ENCODE results near the gene LBHD2. TPM values are rescaled to one million over a fixed set of nuclear protein-coding genes. Genes with fewer than 3 reads are reported as not detected.

The LBHD2 gene
- total and polyA plus RNA-seq, 2 experiments from 2014 or later = not detected

- DNase-seq (ENCODE audit: low spot score) (no peak), ATAC-seq (no peak)
- H3K36me3 Mint-ChIP-seq (ENCODE audit: low read depth) = no peaks in the 10 kb centered on the region
- H3K9me2 ChIP-seq (ENCODE audit: insufficient read depth) = no peaks in the 10 kb centered on the region
- TF ChIP-seq, protein P1, sequence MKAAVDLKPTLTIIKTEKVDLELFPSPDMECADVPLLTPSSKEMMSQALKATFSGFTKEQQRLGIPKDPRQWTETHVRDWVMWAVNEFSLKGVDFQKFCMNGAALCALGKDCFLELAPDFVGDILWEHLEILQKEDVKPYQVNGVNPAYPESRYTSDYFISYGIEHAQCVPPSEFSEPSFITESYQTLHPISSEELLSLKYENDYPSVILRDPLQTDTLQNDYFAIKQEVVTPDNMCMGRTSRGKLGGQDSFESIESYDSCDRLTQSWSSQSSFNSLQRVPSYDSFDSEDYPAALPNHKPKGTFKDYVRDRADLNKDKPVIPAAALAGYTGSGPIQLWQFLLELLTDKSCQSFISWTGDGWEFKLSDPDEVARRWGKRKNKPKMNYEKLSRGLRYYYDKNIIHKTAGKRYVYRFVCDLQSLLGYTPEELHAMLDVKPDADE (IDR thresholded peaks at IDR 0.05) = no peak
- no peak for TF ChIP-seq CREB1 (CRISPR knock-in tag; IDR thresholded peaks at IDR 0.05; ENCODE audit: low read depth)
- no peak for TF ChIP-seq NANOG (IDR thresholded peaks at IDR 0.05; ENCODE audit: borderline replicate concordance)
- no peak for TF ChIP-seq EZH2 (IDR thresholded peaks at IDR 0.05; ENCODE audit: low read depth, unreplicated experiment)
- TF ChIP-seq STAT1 (IDR thresholded peaks at IDR 0.05; ENCODE audit: unreplicated experiment) = no peak
- TF ChIP-seq JUNB (IDR thresholded peaks at IDR 0.05; ENCODE audit: unreplicated experiment) = no peak
- no peak for TF ChIP-seq ZNF331 (CRISPR knock-in tag; IDR thresholded peaks at IDR 0.05; ENCODE audit: low read depth)
- TF ChIP-seq EZH2phosphoT487 (IDR thresholded peaks at IDR 0.05; ENCODE audit: unreplicated experiment) = no peak
- H3F3A ChIP-seq (replicated peaks; ENCODE audit: low read depth) = 0 out of 2 replicates have a peak, but pooled peaks cover 4% of the 10 kb centered on the region
- no peaks in the 10 kb centered on the region for H3K79me2 ChIP-seq (replicated peaks; ENCODE audit: insufficient read depth)
- peaks cover 13% of the 10 kb centered on the region; the same call in 1 of the 2 replicates for H3K27me3 ChIP-seq (ENCODE audit: insufficient read depth)
- H3K27me3 Mint-ChIP-seq (ENCODE audit: insufficient read depth, low read depth, poor library complexity) = peaks cover 20% of the 10 kb centered on the region
- peak overlapping the region; percentile 89 for H2AFZ ChIP-seq
- peak overlapping the region; percentile 68 for H3K4me3 Mint-ChIP-seq
- H3K4me3 ChIP-seq = peak overlapping the region; percentile 58
- H3K36me3 ChIP-seq (ENCODE audit: insufficient read depth) = no peaks in the 10 kb centered on the region
- no peaks in the 10 kb centered on the region for H3K9me3 Mint-ChIP-seq
- H3K4me1 ChIP-seq (ENCODE audit: insufficient read depth) = peaks cover 6% of the 10 kb centered on the region
- H3K27ac Mint-ChIP-seq = no peak overlapping the region
- no peak overlapping the region for H3K27ac ChIP-seq (ENCODE audit: low read depth)
- H4K20me1 ChIP-seq (replicated peaks; ENCODE audit: insufficient read depth) = no peaks in the 10 kb centered on the region
- H3K4me2 ChIP-seq = peak overlapping the region; percentile 83
- peaks cover 5% of the 10 kb centered on the region for H3K4me1 Mint-ChIP-seq
Measured at GRCh38 chr14:103090481-103091020, 6.5 kb downstream of the LBHD2 start.

- Mint-ChIP-seq H3K27ac (no peak overlapping the region), H3K36me3 (ENCODE audit: low read depth) (no peaks in the 10 kb centered on the region), H3K4me1 (peaks cover 6% of the 10 kb centered on the region), H3K9me3 (no peaks in the 10 kb centered on the region), H3K4me3 (peak overlapping the region; percentile 68), H3K27me3 (ENCODE audit: insufficient read depth, low read depth, poor library complexity) (peaks cover 18% of the 10 kb centered on the region)
- ATAC-seq (peak; percentile 65), DNase-seq (ENCODE audit: low spot score) (peak; percentile 70)
- H3K27me3 ChIP-seq (ENCODE audit: insufficient read depth) = peaks cover 12% of the 10 kb centered on the region; the same call in 1 of the 2 replicates
- peak overlapping the region; percentile 83 for H3K4me2 ChIP-seq
- H3K9me2 ChIP-seq (ENCODE audit: insufficient read depth) = no peaks in the 10 kb centered on the region
- no peaks in the 10 kb centered on the region for H3K36me3 ChIP-seq (ENCODE audit: insufficient read depth)
- TF ChIP-seq, protein P2, sequence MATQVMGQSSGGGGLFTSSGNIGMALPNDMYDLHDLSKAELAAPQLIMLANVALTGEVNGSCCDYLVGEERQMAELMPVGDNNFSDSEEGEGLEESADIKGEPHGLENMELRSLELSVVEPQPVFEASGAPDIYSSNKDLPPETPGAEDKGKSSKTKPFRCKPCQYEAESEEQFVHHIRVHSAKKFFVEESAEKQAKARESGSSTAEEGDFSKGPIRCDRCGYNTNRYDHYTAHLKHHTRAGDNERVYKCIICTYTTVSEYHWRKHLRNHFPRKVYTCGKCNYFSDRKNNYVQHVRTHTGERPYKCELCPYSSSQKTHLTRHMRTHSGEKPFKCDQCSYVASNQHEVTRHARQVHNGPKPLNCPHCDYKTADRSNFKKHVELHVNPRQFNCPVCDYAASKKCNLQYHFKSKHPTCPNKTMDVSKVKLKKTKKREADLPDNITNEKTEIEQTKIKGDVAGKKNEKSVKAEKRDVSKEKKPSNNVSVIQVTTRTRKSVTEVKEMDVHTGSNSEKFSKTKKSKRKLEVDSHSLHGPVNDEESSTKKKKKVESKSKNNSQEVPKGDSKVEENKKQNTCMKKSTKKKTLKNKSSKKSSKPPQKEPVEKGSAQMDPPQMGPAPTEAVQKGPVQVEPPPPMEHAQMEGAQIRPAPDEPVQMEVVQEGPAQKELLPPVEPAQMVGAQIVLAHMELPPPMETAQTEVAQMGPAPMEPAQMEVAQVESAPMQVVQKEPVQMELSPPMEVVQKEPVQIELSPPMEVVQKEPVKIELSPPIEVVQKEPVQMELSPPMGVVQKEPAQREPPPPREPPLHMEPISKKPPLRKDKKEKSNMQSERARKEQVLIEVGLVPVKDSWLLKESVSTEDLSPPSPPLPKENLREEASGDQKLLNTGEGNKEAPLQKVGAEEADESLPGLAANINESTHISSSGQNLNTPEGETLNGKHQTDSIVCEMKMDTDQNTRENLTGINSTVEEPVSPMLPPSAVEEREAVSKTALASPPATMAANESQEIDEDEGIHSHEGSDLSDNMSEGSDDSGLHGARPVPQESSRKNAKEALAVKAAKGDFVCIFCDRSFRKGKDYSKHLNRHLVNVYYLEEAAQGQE (IDR thresholded peaks at IDR 0.05; ENCODE audit: unreplicated experiment) = no peak
- TF ChIP-seq CTCF (conservative IDR thresholded peaks at IDR 0.05; ENCODE audit: low read depth in 2 of 2) (peak in 1 of 2 experiments; percentile 60; a peak in 2 of 4 replicates), CREB1 (CRISPR knock-in tag; IDR thresholded peaks at IDR 0.05; ENCODE audit: low read depth) (no peak), JUNB (IDR thresholded peaks at IDR 0.05; ENCODE audit: unreplicated experiment) (no peak), EZH2 (IDR thresholded peaks at IDR 0.05; ENCODE audit: low read depth, unreplicated experiment) (peak; percentile 46)
- TF ChIP-seq, protein P1 (IDR thresholded peaks at IDR 0.05) = no peak
- no peaks in the 10 kb centered on the region for H4K20me1 ChIP-seq (replicated peaks; ENCODE audit: insufficient read depth)
- H3K4me1 ChIP-seq (ENCODE audit: insufficient read depth) = peaks cover 6% of the 10 kb centered on the region
- peak overlapping the region; percentile 58 for H3K4me3 ChIP-seq
- H3K27ac ChIP-seq (ENCODE audit: low read depth) = no peak overlapping the region
- H3K79me2 ChIP-seq (replicated peaks; ENCODE audit: insufficient read depth) = no peaks in the 10 kb centered on the region
- H3F3A ChIP-seq (replicated peaks; ENCODE audit: low read depth) = 0 out of 2 replicates have a peak, but pooled peaks cover 4% of the 10 kb centered on the region
- H2AFZ ChIP-seq = peak overlapping the region; percentile 89
Measured at GRCh38 chr14:103091041-103091882, 7.3 kb downstream of the LBHD2 start.

Measured in GM23338 (cell line).